HG02759 (cell line): ENCODE results near the gene AGER.
"Not testable (repeated sequence)": the region's sequence is repeated elsewhere in the genome, so short reads cannot be mapped to it uniquely, and the experiment has no call there.

Source experiments
- ATAC-seq: cut with Tn5 transposase; IDR thresholded peaks from one replicate; pipeline ENCODE4 v1.9.1; 2021; ENCODE audit warnings: mild to moderate bottlenecking, moderate library complexity; ENCODE audit not compliant: unreplicated experiment

Gene AGER

DNA sequence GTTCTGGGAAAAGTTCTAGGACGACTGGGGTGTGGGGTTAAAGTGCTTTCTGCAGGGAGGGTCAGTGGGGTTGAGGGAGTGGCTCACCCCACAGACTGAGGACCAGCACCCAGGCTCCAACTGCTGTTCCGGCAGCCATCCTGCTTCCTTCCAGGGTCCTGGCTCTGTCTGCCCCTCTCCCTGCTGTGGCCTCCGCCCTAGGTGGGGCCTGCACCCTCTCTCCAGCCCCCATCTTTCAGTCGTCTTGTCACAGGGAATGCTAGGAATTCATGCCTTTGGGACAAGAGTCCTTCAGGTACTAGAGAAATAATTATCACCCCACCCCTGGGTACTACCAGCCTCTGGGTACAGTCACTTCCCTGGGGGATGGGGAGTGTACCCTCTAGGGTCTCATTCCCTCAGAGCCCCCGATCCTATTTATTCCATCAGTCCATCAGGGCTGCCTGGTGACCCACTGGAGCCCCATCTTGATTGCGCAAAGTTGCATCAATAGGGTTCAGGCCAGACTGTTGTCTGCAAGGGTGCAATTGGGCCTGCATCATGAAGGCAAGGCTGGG, at the start of gene AGER:
TSS of gene AGER (minus strand) at position 170 of the 557 bp plus-strand sequence. CDS start at position 139, 31 bp downstream.
- no peak for ATAC-seq

DNA sequence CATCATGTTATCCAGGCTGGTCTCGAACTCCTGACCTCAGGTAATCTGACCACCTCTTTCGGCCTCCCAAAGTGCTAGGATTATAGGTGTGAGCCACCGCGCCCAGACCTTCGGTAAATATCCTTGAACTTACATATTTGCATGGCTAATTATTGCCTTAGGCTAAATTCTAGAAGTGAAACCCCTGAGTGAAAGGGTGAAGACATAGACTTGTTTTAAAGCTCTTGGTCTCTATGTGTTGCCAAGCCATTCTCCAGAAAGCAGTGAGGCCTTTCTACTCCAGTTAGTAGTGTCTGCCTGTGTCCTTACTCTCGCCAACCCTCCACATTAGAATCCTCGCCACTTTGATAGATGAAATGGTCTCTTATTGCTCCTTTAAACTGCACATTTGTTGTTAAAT, 42.4 kb upstream of the AGER start:
- ATAC-seq = no peak

DNA sequence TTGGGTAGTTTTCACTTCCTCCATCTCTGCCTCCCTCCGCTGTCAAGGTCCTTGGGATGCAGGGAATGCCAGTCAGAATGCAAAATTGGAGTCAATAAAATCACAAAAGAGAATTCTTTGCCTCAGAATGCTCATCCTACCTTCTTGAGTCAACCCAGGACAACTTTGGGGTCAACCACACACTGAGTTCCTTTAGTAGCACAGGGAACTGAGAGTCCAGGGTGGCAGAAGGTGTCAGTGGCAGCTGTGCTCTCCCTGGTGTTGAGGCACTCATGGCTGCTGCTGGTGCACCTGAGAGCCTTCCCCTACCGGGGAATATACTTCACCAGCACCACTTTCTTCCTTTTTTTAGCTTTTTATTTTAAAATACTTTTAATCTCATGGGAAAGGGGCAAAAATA, 40.6 kb upstream of the AGER start:
- no peak for ATAC-seq

DNA sequence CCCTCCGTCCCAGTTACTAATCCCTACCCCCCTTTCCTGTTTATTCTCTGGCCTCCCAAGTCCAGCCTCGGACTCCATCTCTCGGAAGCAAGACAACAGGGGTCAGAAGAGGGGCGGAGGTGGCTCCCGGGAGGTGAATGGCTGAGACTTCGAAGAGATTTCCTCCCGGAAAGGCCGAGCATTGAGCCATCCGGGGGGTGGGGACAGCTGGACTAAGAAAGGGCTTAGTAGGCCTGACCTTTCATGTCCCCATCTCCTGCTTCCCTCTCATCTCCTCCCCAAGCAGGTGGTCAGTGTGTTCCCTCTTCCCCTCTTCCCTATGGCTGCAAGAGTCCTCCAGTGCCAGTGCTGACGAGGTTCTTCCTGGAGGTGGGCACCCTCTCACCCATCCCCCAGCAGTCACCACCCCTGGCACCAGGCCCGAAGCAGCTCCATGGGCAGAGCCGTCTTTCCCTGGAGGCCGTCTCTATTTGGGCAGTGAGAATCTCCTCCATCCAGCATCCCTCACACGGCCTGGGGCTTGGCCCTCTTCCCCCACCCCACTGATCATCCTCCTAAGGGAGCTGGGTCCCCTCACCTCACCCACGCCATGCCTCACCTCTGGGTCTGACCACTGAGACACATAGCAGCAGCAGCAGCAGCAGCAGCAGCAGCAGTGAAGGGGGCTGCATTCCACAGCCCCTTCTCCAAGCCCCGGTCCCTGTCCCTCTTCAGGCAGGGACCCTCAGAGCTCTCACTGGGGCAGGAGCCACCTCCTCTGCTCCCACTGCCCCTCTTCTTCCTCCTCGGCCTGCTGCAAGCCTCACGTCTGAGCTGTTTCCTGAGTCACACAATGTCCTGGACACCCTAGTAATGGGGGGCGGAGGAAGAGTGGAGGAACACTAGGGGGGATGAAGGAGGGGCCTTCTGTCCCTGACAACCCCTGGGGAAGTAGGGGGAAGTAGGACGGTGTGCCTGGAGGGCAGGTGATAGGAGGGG, 39.5 kb upstream of the AGER start, which contains the start of gene NOTCH4:
TSS of gene NOTCH4 (minus strand) at position 810 of the 978 bp plus-strand sequence. CDS start at position 671, 139 bp downstream.
- ATAC-seq = no peak

DNA sequence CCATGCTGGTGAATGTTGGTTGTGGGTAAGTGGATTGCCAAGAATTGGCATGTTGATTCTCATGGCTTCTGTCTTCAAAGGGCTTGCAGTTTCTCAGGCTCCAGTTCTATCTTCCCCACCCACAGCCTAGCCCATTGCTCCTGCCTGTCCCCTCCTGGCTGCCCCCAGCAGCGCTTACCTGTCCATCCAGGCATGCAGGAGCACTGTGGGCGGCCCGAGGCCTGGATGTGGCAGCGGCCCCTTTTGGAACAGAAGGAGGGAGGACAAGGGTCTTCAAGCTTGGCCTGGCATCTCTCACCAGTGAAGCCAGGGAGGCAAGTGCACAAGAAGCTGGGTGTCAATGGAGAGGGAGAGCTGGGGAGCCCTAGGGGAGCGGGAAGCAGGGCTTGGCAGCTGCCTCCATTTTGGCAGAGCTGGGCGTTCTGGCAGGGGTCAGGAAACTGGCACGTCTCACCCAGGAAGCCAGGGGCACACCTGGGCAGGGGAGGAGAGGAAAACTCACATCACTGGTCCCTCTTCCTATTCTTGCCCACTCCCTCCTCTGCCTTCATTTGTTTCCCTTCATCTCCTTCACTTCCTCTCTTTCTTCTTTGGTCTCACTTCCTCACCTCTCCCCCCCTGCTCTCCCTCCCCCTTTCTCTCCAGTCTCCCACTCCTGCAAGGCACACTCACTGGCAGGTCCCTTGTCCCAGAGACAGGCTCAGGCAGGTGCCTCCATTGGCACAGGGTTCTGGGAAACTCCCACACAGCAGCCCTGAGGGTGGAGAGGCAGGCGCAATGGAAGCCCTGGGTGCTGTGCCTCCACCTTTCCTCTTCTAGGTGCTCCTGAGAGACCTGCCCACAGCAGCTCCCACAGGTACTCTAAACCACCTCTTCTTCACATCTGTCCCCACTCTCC, 38.5 kb upstream of the AGER start:
- no peak for ATAC-seq

DNA sequence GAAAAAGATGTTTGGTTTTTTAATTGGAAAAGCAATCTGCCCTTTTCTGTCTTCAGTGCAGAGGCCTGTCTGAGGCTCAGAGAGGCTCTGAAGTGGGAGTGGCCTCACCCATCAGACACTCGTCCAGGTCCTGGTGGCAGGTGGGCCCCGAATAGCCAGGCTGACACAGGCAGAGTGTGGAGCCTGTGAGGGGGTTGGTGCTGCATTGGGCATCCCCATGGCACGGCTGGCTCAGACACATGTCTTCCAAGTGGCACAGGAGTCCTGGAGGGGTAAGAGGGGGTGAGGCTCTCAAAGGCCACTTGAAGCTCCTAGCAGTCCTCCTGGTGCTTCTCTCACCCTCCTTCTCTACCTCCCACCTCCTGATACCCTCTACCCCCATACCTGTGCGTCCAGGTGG, 36.0 kb upstream of the AGER start:
- no peak for ATAC-seq

DNA sequence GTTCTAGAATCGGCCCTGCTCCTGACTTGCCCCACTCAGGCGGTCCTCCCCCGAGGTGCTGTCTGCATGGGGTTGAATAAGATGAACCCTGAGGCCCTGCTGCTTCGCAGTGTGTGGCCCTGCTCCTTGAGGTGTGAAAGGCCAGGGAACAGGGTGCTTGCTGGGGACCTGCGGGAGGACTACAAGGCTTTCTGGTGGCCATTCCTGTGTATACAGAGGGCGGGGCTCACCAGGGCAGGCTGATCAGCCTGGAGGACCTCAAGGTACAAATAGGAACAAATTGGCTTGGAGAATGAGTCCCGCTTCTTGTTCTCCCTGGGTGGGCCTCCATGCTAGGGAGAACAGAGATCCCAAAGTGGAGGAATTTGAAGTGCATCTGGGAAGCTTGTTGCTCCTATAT, 34.1 kb upstream of the AGER start:
- no peak for ATAC-seq

DNA sequence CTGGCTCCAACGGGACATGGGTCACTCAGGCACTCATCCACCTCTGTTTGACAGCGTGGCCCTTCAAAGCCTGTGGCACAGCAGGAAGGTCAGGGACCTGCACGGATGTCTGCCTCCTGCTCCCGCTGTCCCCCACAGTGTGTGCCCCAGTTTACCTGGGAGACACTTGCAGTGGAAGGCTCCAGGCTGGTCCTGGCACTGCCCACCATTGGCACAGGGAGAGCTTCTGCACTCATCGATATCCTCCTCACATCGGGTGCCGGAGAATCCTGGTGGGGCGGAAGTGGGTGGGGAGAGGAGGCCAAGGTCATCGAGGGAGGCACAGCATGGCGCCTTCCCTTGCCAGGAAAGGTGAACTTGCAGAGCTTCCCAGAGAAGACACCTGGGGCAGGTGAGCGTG, 32.9 kb upstream of the AGER start:
- no peak for ATAC-seq

DNA sequence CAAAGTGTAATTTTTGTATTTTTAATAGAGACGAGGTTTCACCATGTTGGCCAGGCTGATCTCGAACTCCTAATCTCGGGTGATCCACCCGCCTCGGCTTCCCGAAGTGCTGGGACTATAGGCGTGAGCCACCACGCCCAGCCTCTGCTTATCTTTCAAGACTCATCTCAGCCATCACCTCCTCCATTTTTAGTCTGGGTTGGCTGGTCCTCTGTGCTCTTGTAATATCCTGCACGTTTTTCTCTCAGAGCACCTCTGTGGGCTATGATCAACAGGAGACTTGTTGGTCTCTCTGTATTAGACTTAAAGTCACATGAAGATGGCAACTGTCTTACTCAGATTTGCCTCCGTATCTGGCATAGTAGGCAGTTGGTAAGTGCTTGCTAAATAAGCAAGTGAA, 32.2 kb upstream of the AGER start:
- no peak for ATAC-seq

DNA sequence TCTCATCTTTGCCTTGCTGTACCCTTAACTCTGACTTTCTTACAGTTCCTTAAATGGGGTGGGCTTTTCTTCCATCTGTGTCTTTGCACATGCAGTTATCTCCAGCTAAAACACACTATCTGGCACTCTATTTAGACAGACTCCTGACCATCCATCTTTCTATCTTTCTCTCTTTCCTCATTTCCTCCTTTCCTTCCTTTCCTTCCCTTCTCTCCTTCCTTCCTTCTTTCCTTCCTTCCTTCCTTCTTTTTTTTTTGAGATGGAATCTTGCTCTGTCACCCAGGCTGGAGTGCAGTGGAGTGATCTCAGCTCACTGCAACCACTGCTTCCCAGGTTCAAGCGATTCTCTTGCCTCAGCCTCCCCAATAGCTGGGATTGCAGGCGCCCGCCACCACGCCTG, 31.6 kb upstream of the AGER start:
- no peak for ATAC-seq

DNA sequence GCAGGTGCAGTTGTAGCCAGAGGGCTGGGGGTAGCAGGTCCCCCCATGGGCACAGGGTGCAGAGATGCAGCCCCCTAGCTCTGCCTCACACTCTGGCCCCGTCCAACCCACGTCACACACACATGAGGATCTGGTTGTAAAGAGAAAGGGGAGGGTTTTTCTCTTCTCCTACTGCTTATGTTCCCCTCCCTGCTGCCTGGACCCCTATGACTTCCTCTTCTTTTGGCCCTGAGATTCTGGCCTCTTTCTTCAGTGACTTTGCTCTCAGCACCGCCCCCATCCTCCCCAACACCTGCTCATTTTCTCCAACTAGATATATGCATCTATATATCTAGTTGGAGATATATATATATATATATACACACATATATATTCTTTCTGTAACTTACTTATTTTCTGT, 30.1 kb upstream of the AGER start:
- no peak for ATAC-seq

DNA sequence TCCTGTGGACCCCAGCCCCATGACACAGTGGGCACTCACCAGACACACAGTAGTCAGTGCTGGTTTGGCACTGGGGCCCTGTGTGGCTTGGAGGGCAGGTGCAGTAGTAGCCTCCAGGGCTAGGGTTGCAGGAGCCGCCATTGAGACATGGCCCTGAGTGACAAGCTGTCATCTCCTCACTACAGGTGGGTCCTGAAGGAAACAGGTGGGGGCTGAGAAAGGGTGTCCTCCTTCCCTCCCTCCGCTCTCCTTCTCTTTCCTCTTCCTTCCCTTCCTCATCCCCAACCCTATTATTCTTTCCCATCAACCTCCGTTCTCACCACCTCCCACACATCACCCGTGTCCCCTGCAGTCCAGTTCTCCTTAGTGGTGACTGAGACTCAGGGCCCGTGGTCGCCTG, 29.6 kb upstream of the AGER start:
- ATAC-seq = no peak

DNA sequence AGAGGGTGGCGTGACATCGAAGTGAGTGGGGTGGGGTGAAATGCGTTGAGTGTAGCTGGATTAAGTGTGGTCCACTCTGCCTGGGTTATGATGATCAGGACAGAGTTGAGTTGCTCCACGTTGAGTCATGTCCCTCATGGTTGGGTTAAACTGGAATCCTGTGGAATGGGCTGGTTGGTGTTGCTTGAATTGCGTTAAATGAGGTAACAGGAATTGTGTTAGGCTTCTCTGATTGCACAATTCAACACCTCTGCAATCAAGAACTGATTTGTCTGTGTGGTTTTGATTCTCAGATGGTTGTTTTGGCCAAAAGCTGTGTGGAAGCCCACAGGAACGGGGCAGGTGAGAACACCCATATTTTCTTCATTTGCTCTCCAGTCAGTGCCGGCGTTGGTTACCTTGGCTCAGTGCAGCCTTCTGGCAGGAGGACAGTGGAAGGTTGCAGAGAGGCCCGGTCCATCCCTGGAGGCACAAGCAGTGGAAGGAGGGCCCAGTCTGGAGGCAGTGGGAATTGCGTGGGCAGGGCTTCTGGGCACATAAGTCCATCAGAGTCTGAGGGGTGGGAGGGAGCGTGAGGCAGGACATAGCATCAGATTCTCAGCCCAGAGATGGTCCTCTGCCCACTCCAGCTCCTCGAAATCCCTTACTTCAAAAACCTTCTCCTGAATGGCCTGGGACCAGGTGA, 28.2 kb upstream of the AGER start:
- no peak for ATAC-seq

DNA sequence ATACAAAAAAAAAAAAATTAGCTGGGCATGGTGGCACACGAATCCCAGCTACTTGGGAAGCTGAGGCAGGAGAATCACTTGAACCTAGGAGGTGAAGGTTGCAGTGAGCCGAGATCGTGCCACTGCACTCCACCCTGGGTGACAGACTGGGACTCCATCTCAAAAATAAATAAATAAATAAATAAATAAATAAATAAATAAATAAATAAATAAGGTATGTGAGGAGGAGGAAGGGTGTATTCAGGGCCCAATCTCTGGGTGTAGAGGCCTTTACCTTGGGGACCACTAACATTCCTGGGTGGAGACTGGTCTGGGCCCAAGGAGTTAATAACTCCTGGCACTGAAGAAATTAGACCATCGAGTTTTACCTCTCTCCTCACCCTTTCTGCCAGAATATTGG, 27.4 kb upstream of the AGER start:
- not testable (repeated sequence) for ATAC-seq

DNA sequence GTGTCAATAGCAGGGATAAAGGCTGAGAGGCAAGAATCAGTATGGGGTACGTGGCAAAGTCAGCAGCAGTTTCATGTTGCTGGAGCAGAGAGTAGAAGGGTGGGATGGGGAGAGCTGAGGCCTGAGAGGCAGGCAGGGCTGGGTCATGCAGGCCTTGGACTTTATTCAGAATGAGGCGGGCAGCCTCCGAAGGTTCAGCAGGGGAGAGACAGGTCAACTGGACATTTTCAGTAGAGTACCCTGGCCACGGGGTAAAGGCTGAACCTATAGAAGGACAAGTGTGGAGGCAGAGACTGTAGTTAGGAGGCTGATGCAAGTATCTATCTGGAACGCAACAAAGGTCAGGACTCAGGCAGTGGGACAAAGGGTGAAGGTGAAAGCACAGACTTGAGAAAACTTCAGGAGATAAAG, 26.1 kb upstream of the AGER start:
- ATAC-seq = no peak

DNA sequence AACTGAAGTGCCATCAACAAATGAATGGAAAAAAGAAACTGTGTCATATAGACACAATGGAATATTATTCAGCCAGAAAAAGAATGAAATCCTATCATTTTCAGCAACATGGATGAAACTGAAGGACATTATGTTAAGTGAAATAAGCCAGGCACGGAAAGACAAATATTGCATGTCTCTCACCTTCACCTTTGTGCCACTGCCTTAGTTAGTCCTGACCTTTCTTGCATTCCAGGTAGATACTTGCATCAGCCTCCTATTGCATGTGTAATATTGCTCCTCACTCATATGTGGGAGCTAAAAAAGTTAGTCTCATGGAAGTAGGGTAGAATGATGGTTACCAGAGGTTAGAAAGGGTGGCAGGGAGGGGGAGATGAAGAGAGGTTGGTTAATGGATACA, 24.9 kb upstream of the AGER start:
- no peak for ATAC-seq

DNA sequence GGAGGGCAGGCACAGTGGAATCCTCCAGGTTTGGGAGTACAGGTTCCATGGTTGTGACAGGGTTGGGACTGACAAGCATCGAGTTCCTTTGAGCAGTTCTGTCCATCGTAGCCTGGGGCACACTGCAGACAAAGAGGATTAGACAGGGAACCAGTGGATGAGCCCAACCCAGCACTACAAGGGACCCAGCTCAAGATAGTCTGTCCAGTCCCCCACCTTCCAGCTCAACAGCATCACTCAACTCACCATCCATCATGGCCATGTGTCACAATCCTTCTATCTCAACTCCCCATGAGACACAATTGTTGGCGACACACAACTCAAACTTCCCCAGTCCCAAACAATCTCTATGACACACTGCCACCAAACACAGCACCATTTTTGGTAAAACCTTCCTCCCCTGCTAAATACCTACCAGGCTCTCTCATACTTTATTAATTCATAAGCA, 20.2 kb upstream of the AGER start:
- ATAC-seq = no peak

DNA sequence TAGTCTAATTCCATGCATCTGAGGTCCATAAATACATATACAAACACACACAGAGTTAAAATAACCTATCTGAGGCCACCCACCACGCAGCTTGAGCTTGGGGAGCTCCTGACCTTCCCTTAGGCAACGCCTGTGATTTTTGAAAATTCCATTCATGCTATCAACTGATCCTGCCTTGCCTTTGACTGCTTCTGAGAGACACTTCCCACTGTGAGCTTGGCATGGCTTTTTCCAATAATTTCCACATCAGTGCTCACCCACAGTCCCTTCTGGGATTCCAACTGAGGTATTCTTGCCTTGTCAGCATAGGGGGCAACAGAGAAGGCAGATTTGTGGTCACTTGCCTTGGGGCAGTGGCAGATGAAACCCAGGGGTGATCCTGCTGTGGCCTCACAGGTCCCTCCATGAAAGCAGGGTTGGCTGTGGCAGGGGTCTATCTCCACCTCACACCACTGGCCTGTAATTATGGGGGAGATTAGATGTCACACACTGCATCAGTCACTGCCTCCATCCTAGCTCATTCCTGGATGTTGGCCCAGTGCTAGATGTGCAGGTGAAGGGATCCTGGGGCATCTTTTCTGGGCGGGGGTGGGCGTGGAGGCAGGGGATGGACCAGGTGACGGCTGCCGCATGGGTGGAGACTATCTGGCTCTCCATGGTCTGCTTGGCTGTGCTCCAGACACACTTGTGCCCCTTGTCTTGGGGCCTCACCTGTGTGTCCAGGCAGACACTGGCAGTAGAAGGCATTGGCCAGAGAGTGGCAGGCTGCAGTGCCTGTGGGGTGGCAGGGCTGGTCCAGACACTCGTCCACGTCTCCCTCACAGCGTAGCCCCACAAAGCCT, 19.6 kb upstream of the AGER start:
- ATAC-seq = no peak

DNA sequence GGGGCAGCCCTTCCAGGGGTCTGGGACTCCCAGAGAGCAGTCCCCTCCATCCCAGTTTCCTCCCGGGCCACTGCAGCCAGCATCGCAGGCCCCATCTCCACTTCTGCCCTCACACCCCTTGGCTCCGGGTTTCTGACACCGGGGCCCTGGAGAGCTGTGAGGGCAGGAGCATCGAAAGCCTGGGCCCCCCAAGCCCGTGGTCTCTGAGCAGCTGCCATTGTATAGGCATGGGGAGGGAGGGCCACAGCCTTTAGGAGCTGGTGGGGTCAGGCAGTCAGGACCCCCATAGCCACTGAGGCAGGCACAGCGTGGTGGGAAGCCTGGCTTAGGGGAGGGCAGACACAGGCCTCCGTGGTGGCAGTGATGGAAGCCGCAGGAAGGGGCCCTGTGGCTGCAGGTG, 18.1 kb upstream of the AGER start:
- no peak for ATAC-seq
